Left colon (tissue), 2 donors: Measurements from ENCODE around the gene WDFY1. TPM values are rescaled to one million over a fixed set of nuclear protein-coding genes. Genes with fewer than 3 reads are reported as not detected.

Experiments
- ATAC-seq: fragments of 200-7000 bp; cut with Tn5 transposase; one replicate; pipeline ENCODE4 v1.9.1; 2020; ENCODE audit warnings: mild to moderate bottlenecking, moderate library complexity
- DNase-seq, 2 donors: peaks; one replicate each; pipeline ENCODE4 v3.0.0-alpha.2; 2020
- intact Hi-C, 2 donors: fragments of 100-400 bp; cut with DNase I in 1 of 2; cut with micrococcal nuclease in 1 of 2; formaldehyde crosslinking; loops; one replicate each; pipeline versions ENCODE4 v1.11.2 to v1.14.0; 2022; cut with DNase I, micrococcal nuclease
- total RNA-seq, 2 donors: library from RNA; stranded (reverse); fragmentation: NEBNext Ultra II Directional; extraction: Animal tissue kit (Norgen Biotek cat#: 25700); gene quantifications; one replicate each; pipeline ENCODE4 v1.2.1, GENCODE V29; 2021
- donor health status: DM: no; HTN: no; CAD: no.
- donor health status: DM: yes; HTN: yes; CAD: no.

Gene WDFY1
- total RNA-seq, 2 donors from 2014 or later: 67.7 to 73.4 TPM

DNA sequence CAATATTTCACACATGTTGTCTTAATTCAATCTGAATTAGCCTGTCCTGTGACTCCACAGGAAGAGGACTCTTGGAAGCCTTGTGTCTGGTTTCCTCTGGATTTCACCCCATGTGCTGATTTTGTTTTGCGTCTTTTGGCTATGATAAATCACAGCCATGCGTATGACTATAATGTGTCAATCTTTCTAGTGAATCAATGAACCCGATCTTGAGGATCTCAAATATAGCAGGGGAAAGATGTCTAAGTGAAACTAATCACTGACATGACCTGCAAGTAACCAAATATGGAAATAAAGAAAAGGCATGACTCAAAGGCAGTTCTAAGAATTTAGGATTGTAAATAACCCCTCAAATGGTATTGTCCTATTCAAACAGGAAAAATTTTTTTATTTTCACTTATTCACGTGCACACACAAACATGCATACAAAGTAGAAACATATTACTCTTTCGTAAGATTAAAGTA is 8.2 kb downstream of the WDFY1 start:
- ATAC-seq (no peak), DNase-seq (no peak)
- intact Hi-C loops: no loop called here

DNA sequence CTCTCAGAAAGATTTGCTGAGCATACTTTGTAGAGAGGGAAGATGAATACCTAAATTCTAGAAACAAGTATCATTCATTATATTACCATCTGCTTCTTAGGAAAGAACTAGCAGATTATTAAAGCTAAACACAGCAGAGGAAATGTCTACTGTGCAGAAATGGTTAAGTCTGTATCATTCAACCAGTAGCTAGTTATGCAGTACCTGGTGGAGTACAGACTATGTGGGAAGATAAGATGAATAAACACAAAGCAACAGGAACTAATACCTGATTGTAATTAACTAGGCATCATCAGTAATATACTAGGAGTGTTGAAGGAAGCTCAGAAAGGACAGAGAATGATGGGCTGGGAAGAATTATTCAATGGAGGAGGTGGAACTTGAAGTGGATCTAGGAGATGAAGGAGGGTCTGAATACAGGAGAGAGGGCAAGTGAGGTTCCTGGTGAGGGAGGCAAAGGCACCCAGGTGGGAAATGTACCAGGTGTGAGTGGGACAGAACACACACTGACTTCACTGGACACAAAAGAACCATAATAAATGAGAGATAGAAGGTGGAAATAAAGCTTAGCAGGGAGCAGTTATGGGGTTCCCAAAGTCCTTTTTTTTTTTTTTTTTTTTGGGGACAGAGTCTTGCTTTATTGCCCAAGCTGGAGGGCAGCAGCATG is 9.5 kb downstream of the WDFY1 start:
- intact Hi-C loops: no loop called here
- no peak for ATAC-seq
- no peak for DNase-seq

DNA sequence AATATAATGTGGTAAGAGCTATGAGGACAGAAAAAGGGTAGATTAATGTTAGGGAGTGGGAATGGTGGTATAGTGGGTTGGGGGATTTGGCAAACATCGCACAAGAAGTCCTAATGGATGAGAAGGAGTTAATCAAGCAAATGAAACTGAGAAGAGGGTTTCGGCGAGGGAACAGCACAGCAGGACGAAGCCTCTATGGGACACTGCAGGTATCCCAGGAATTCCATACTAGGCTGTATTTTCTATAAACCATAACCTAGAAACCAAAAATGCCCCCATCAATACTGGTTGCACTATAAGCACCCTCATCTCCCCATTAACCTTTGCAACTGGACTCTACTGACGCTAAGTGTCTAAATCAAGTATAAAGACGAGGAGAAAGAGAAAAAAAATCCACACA is 10.3 kb downstream of the WDFY1 start:
- DNase-seq: no peak
- ATAC-seq: no peak
- intact Hi-C loops: no loop called here

DNA sequence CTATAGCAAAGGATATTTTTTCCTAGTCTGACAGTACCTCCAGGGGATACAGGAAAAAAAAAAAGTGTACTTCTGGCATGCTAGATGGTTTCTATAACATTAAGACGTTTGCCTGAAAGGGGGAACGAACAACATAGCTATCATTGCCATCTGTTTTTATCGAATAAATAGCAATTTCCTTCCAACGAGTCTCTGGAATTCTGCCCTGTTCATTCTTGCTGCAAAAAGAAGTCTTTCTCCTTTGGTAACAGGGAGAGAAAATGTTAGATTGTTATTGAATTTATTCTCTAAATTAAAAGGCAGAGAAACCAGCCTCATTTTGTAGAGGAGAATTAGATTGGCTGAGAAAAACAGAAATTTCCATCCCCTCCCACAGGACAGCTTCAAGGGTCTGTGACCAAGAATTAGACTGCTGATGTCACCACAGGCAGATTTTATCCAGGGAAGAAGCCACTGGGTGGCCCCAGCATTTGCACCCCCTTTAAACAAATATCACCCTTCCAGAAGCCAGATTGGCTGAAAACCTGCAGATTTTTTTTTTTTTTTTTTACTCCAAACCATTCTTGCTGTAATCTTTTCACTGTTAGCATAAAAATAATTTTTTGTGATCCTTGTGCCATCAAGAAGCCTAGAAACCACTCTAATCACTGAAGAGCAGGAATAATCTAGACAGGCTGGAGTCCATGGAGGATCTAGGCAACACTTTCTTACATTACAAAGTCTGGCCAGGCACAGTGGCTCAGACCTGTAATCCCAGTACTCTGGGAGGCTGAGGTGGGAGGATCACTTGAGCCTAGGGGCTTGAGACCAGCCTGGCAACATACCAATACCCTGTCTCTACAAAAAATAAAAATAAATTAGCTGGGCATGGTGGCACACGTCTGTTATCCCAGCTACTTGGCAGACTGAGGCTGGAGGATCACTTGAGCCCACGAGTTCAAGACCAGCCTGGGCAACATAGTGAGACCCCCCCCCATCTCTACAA is 12.0 kb downstream of the WDFY1 start:
- DNase-seq (no peak), ATAC-seq (no peak)
- intact Hi-C loops: no loop called here

DNA sequence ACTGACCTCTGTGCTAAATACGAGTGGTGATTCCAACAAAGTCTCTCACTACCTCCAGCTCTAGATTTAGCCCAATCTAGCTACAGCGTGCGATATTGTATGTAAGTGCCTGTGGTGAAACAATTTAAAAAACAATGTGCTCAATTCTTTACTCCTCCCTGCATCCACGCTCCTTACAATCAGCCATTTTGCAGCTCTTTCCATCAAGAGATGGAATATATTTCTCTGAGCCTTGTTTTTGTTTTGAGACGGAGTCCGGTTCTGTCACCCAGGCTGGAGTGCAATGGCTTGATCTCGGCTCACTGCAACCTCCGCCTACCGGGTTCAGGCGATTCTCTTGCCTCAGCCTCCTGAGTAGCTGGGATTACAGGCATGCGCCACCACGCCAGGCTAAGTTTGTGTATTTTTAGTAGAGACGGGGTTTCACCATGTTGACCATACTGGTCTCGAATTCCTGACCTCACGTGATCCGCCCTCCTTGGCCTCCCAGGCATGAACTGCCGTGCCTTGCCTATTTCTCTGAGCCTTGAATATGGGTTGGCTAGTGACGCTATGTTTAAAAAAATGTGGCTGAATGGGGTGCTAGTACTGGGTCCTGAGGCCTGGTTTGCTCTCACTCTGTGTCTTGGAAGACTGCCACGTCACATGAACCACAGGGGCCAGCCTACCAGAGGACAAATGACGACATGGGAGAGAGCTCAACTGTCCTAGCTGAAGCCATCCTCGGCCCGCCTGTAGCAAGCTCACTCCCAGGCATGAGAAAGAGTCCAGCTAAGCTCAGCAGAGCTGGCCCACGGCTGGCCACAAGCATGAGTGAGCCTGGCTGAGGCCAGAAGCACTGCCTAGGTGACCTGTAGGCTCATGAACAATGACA is 14.8 kb downstream of the WDFY1 start:
- peak; percentile 30 for ATAC-seq

DNA sequence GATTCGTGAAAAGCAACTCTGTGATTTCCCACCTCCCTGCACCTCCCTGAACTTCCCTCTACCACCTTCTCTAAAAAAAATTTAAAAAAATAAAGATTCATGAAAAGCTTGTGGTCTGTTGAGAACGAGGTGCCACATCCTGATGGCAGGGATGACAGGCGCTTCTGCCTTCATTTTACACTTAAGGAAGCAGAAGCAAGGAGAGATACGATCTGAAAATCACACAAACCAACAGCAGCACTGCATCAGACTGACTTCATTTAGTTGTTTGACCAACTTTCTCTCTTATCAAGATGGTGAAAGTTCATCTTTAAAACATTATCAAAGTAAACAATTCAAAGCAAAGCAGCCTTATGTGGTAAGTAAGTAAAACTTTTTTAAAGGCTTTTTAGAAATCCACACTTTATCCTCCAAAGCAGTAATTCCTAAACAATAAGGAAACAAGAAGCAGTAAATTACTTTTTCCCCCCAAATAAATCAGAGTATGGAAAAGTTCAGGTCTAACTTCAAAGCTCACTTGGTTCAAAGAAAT is 15.5 kb downstream of the WDFY1 start:
- intact Hi-C loops: no loop called here
- DNase-seq (no peak), ATAC-seq (peak; percentile 60)

More for the DNA sequence above, 14.8 kb downstream of the WDFY1 start:
- DNase-seq: peak in 1 of 2 donors; percentile 51
- intact Hi-C loops: no loop called here

DNA sequence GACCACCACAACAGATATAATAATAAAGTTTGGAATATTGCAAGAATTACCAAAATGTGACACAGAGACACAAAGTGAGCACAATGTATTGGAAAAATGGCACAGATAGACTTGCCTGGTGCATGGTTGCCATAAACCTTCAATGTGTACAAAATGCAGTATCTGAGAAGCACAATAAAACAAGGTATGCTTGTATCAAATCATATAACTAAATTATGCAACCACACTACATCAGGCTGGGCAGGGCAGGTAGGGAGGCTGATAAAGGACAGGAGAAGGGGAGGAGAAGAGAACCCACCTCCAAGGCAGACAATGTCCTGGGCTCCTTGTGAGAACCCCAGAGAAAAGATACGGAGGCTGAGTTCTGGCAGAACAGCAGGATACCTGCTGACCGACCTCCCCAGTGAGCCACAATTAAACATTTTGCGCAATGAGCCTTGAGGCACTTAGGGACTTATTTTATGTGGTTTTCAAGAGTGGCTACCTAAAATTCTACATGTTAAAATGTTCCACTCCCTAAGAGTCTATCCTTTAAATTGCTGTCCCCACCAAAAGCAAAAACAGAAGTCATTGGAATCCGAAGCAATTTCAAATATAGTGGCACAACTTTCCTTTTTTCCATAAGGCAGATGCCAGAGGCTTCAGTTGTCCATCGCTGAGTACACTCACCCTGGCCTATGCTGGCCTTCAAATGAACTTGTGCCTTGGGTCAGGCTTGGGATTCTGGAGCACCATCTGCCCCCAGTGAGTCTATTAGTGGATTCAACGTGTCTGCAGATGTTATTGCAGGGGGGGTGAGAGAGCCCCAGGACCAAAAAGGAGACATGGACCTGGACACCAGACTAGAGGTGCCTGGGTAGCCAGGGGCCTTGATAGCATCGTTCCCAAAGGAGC is 16.8 kb downstream of the WDFY1 start:
- intact Hi-C loops: no loop called here
- ATAC-seq: peak; percentile 93
- no peak for DNase-seq

DNA sequence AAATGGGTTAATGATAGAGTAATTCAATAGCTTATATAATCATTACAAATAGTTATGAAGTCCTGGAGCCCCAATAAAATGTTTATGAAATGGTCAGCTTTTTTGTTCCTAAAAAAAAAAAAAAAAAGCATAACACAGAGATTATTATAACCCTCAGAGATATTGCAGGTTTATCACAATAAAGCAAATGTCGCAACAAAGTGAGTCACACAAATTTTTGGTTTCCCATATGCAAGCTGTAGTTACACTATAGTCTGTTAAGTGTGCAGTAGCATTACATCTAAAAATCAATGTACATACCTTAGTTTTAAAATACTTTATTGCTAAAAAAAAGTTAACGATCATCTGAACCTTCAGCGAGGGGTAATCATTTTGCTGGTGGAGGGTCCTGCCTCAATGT is 20.0 kb downstream of the WDFY1 start:
- ATAC-seq (no peak), DNase-seq (no peak)
- intact Hi-C loops: no loop called here

DNA sequence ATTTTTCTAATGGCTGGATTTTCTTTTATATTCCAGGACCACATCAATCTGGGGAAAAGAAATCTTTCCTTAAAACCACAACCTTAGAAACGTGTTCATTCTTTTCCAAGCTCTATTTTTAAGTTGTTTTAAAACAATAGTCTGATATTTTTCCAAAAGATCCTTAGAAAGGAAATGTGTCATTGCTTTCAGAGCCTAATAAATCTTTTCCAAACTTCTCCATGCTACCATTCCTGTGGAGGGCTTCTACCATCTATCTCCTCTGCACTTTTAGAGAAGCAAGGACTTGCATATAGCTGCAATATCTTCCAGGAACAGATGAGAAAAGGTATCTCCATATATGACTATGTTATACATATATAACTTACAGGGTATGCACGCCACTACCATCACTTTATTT is 21.2 kb downstream of the WDFY1 start:
- no peak for DNase-seq
- no peak for ATAC-seq
- intact Hi-C loops: no loop called here

DNA sequence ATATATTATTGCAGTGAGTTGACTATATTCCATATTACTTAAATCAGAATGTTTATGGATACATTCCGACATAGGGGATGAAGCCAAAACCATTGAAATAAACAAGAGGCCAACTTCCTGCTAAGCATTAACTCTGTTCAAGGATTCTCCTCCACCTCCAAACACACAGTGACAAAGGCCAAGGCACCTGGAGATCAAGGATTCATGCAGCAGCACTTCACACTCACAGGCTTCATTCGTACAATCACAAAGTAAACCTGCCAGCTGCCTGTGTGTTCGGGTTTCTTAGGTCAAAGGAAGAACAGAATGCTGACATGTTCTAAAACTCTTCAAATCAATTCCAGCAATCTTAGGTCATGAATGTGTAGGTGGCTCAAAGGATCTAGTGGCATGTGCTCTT is 22.8 kb downstream of the WDFY1 start:
- DNase-seq (no peak), ATAC-seq (no peak)
- intact Hi-C loops: no loop called here

DNA sequence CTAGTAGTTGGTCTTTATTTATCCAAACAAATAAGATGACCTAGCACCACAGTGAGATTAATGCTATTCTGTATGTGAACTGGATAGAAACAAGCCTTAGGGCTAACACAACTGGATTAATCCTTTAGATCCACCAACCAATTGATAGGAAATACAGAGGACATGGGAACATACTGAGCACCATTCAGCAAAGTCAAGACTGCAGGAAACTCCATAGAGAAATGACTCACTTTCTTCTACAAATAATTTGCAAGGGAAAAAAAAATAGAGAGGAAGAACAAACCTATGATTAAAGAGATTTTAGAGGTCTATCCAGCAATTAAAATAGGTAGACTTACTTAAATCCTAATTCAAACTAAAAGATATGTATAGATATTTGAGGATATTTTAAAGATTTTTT is 23.9 kb downstream of the WDFY1 start:
- ATAC-seq: no peak
- intact Hi-C loops: no loop called here
- no peak for DNase-seq

DNA sequence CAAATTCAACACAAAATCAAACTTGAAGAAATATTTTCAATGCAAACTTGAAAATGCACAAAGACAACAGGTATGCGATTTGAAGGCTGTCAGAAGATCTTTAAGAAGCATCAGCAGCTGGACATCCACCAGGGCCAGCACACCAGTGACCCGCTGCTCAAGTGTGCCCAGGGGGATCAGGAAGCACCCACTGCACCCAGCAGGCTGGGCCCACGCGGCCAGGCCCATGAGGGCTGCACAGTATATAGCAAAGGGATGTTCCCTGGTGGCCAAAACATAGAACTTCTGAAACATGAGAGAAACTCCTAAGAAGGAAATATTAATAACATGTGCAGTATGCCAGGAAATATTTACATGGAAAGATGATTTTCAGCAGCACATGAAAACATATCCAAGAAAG is 25.0 kb downstream of the WDFY1 start:
- intact Hi-C loops: no loop called here
- ATAC-seq (no peak), DNase-seq (no peak)

DNA sequence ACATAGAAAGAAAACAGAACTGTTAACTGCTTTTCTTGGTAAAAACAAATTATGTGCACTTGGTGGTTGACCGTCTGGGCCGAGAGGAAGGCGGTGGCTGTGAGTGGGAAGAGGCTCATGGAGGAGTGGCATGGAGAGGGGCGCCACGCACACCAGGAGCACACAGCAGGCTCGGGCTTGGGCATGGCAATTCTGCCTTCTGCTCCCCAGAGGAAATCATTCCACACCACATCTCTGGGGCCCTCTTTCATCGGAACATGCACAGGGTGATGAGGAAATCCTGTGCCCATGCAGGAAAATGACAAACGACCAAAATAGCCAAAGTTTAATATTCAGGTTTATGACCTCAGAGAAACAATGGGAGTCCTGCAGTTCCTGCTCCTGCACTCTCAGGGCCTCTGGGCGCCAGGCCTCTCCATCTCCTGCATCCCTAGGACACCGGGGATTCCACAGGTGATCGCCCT is 26.4 kb downstream of the WDFY1 start:
- intact Hi-C loops: no loop called here
- no peak for ATAC-seq
- no peak for DNase-seq

DNA sequence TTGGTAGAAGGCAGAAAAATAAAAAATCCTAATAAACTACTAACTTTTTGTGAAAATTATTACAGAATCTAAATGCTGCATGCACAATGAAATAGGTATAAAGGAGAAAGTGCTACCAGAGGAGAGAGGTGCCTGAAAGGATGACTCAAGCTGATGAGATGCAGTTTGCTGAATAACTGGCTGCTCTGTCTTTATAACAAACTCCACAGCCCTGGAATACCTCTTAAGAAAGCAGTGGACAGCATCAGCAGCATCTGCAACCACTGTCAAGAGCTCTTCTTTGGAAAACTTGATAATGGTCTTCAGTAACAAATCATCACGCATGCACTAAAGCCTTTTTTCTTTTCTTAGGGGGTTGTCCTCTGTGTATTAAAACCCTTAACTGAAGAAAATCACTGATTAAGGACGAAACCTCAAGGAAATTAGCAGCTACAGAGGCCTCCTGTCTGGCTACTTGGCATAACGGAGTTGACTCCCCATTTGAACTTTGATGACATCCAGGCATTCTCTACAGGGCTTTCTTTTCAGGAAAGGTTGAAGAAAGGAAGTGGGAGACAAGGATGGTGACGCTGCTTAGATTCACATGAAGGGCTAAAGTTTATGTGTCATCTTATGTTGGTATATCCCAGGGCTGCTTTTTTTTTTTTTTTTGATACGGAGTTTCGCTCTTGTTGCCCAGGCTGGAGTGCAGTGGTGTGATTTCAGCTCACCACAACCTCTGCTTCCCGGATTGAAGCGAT is 28.8 kb downstream of the WDFY1 start:
- ATAC-seq (no peak), DNase-seq (no peak)
- intact Hi-C loops: no loop called here

DNA sequence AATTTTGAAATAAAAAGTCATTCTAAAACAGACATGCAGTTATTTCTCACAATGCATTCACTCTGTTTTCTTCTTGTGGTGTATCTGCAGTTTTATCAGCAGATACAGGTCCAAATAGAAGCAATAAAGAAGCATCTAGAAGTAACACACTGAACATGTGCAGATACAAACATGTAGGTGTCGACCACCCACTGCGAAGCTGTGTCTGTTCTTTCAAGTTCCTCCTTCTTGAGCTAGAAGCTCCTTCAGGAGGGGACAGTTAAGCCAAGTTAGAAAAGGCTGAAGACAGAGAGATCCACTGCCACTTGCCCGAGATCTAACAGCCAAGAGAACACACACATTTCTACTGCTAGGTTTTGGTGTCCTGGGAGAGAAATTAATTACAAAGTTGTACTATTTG is 30.1 kb downstream of the WDFY1 start:
- intact Hi-C loops: no loop called here
- ATAC-seq: no peak
- no peak for DNase-seq

DNA sequence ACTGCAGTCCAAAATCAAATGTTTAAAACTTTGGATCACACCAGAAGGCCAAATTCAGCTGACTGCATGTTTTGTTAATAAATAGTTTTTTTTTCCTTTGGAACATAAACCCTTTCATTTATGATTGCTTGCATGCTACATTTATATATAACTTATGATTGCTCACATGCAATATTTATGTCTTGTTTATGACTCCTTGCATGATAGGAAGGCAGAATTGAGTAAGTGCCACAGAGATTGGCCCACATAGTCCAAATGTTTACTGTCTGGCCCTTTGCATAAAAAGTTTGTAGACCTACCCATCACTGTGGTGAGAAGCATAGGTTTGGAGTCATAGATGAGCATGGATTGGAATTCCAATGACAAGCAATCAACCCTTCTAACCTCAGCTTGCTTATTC is 30.8 kb downstream of the WDFY1 start:
- DNase-seq: no peak
- ATAC-seq: peak; percentile 53
- intact Hi-C loops: no loop called here

DNA sequence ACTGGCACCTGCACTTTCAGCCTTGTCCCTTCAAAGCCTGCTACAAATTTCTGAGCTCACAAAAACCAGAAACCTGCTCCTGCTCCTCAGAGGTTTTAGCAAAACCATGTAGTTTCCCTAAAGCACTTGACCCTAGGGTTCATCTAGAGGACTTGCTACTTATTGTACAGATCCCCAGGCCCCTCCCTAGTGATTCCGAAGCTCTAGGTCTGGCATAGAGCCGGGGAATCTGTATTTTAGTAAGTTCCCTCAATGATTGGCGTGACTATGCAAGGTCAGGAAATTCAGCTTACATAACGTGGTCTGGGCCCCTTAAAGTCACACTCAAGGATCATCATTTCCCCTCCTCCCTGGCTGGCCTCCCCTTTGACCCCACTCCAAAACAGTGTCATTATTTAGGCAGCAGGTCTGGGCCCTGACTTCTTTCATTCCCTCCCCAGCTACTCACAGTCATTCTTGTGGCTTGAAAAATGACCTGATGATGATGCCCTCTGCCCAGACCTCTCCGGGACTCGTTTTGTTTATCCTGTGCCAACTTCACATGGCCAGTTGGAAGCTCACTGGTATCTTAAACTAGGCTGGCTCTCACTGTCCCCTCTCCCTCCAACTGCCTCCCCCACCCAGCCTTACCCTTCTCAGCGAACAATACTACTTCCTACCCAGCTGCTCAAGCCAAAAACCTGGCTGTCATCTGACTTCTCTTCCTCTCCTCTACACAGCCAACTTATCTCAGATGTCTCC is 36.0 kb downstream of the WDFY1 start:
- DNase-seq: no peak
- intact Hi-C loops: no loop called here
- peak; percentile 29 for ATAC-seq
